Thoracic aorta (tissue), 2 donors: ENCODE data around the gene KLF11. TPM values are rescaled to one million over a fixed set of nuclear protein-coding genes. Genes with fewer than 3 reads are reported as not detected.

Experiments
- ATAC-seq: fragments of 150-250 bp; one replicate; pipeline ENCODE4 v1.8.0; 2017; ENCODE audit warnings: low read depth; ENCODE audit not compliant: insufficient number of reproducible peaks, low FRiP score
- DNase-seq: peaks from one replicate; pipeline ENCODE4 v3.0.0-alpha.2; 2020; ENCODE audit warnings: low spot score
- H3K27ac ChIP-seq, 2 donors: fragments of 200-600 bp; sonication (generic); 1 replicate in 1 of 2; 2 replicates in 1 of 2; pipeline ENCODE4 v1.5.1; 2016; ENCODE audit warnings: mild to moderate bottlenecking in 2 of 2, moderate library complexity in 2 of 2
- H3K27me3 ChIP-seq: fragments of 200-600 bp; sonication (generic); replicated peaks from 2 replicates; pipeline ENCODE4 v1.6.0; 2016; ENCODE audit warnings: mild to moderate bottlenecking; ENCODE audit not compliant: insufficient read depth
- H3K36me3 ChIP-seq: fragments of 200-600 bp; sonication (generic); one replicate; pipeline ENCODE4 v1.5.1; 2016
- H3K4me1 ChIP-seq, 2 donors: fragments of 200-600 bp; sonication (generic); 1 replicate in 1 of 2; 2 replicates in 1 of 2; pipeline versions ENCODE4 v1.5.1 to v1.6.0; 2016; ENCODE audit warnings: low read depth in 2 of 2, mild to moderate bottlenecking in 1 of 2; ENCODE audit not compliant: control insufficient read depth in 1 of 2
- H3K4me3 ChIP-seq: fragments of 200-600 bp; sonication (generic); 2 replicates; pipeline ENCODE4 v1.5.1; 2016; ENCODE audit warnings: mild to moderate bottlenecking
- H3K9me3 ChIP-seq: fragments of 200-600 bp; sonication (generic); 2 replicates; pipeline ENCODE4 v1.5.1; 2016
- CTCF ChIP-seq: fragments of 200-600 bp; sonication (generic); IDR thresholded peaks from one replicate; pipeline ENCODE4 v1.5.1; 2019; ENCODE audit warnings: antibody characterized with exemption
- total RNA-seq, 2 donors: library from RNA; depleted of rRNA; stranded (reverse); fragments of >200 nt; gene quantifications; one replicate each; pipeline versions ENCODE4 v1.1.0 to v1.2.3, GENCODE V29; 2016

Gene KLF11
- total RNA-seq, 2 donors from 2014 or later = 14.4 to 20.0 TPM

DNA sequence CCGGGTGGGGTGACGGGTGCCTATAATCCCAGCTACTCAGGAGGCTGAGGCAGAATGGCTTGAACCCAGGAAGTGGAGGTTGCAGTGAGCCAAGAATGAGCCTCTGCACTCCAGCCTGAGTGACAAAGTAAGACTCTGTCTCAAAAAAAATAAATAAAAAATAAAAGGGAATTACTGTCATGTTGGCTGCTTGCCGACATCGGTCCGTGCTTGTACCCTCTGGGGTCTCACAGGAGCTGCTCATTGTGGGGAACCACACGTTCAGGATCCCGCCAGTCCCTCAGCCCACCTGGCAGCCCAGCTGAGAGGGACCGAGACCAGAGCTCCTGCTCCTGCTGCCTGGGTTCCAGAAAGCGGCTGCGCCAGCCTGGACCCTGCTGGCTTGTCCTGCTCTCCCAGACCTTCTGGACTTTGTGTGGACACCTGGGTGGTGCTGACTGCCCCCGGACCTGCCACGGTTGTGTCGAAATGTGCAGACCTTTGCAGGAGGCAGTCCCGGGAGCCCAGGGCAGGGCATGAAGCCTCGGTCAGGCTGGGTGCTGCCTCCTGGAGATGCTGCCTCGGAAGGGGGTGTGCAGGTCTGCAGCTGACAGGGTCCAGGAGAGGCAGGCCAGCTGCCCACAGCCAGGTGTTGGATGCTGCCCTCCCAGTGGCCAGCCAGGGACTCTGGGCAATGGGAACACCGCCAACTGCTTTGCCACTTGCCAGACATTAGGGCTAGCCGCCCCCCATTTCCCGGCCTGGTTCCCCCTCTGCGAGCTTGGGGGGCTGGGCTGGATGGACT lies 16.4 kb downstream of the KLF11 start:
- H3K36me3 ChIP-seq = no peaks in the 10 kb centered on the region
- H3K4me1 ChIP-seq = peaks cover 3 to 9% of the 10 kb centered on the region in 2 donors
- H3K9me3 ChIP-seq = no peaks in the 10 kb centered on the region
- no peak overlapping the region for H3K27ac ChIP-seq
- DNase-seq = no peak
- no peak for ATAC-seq
- H3K4me3 ChIP-seq = no peak overlapping the region
- no peaks in the 10 kb centered on the region for H3K27me3 ChIP-seq
- no peak for TF ChIP-seq CTCF

GRCh38 chr2:10061221-10061925 lies 18.0 kb downstream of the KLF11 start:
- TF ChIP-seq CTCF = no peak
- no peak for ATAC-seq
- Histone ChIP-seq H3K9me3 (no peaks in the 10 kb centered on the region), H3K27ac (no peak overlapping the region), H3K36me3 (peaks cover 4% of the 10 kb centered on the region), H3K27me3 (no peaks in the 10 kb centered on the region), H3K4me1 (peaks cover 3 to 9% of the 10 kb centered on the region in 2 donors), H3K4me3 (no peak overlapping the region)
- DNase-seq = no peak

GRCh38 chr2:10062931-10063365 lies 19.6 kb downstream of the KLF11 start:
- Histone ChIP-seq H3K4me1 (no peaks in the 10 kb centered on the region), H3K9me3 (no peaks in the 10 kb centered on the region), H3K4me3 (no peak overlapping the region), H3K27ac (no peak overlapping the region), H3K27me3 (no peaks in the 10 kb centered on the region), H3K36me3 (peaks cover 4% of the 10 kb centered on the region)
- DNase-seq = no peak
- no peak for TF ChIP-seq CTCF
- no peak for ATAC-seq

DNA sequence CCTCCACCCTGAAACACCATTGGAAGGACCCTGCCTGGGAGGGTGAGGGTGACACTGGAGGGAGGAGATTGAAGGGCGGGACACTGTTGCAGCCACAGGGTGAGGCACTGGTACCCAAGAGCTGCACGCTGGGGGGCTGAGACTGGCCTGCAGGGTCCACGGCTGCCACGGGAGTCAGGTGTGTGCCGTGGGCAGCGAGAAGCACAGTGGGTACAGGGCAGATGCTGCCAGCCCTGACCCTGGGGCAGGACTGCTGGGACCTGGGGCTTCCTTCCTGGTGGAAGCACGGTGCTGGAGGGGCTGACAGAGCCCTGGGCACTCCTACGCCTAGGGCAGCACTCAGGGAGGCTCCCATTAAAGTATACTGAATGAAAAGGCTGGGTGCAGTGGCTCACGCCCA lies 20.2 kb downstream of the KLF11 start:
- ATAC-seq = no peak
- Histone ChIP-seq H3K4me3 (no peak overlapping the region), H3K4me1 (no peaks in the 10 kb centered on the region), H3K27me3 (no peaks in the 10 kb centered on the region), H3K27ac (no peak overlapping the region), H3K9me3 (no peaks in the 10 kb centered on the region), H3K36me3 (peaks cover 4% of the 10 kb centered on the region)
- DNase-seq = no peak
- TF ChIP-seq CTCF = no peak

DNA sequence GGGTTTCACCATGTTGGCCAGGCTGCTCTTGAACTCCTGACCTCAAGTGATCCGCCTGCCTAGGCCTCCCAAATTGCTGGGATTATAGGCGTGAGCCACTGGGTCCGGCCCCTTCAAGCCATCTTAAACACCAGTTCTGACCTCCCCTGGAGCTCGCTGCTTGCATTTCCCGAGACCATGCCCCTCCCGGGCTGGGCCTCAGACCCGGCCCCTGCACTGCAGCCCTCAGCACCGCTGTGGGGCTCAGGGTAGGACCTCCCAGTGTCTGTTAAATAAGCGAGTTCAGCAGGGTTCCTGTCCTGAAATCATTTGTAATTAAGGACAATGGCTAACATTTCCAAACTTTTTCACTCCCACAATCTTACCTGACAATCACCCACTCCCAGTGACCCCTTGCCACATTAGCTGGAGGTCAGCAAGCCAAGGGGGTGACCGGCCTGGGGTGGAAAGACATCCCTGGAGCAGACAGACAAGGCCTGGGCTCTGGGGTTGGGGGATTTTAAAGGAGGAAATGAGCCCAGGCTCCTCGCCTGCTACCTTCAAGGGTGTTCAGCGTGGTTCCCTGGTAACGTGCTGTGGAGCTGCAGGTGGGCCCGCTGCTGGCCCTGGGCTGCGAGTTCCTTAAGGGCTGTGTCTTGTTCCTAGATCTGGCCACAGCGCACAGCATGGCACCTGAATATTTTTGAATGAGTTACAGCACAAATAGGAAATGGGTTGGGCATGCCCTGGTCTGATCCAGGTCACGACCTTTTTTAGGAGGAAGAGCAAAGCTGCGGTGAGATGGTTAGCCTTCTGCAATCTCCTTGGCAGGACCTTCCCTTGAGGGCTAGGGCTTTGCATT lies 21.8 kb downstream of the KLF11 start:
- H3K27me3 ChIP-seq = no peaks in the 10 kb centered on the region
- TF ChIP-seq CTCF = no peak
- H3K4me1 ChIP-seq = no peaks in the 10 kb centered on the region
- H3K4me3 ChIP-seq = no peak overlapping the region
- ATAC-seq = no peak
- H3K36me3 ChIP-seq = peaks cover 4% of the 10 kb centered on the region
- DNase-seq = no peak
- H3K9me3 ChIP-seq = no peaks in the 10 kb centered on the region
- H3K27ac ChIP-seq = no peak overlapping the region
